GM18498 (cell line): Measurements from ENCODE around the gene OS9.

Source experiments
- ATAC-seq: cut with Tn5 transposase; IDR thresholded peaks from one replicate; pipeline ENCODE4 v1.9.1; 2021; ENCODE audit warnings: mild to moderate bottlenecking, moderate library complexity; ENCODE audit not compliant: unreplicated experiment

OS9 gene

DNA sequence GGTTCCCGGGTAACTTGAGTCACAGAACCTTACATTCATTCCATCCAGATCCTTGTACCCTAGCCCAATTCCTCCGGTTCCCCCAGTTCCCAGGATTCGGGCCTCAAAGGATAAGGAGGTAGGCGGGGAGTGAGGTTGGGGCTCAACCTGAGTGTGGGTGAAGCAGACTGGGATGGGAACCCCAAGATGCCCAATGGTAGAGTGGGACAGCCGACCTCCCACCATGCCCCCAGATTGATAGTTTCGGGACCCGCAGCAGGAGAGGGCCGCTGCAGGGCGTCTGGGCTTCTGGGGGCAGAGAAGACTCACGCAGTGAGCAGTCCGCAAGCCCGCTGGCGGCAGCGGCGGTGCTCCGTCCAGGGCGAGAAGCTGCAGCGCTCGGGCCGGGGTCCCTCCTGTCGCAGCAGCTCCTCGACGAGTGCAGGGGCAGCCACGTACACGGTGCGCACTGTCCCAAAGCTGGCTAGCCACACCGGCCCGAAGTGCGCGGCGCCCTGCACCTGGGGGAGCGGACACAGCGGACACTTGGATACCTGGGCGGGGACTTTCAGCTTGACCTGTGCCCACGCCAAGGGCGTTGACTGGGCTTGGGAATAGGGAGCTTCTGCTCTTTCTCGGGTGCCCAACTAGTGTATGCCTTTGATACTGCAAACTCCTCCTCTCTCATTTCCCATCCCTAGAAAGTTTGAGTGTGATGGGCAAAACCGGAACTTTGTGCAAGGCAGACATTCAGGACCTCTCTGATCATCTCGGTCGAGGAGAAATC is 71.9 kb downstream of the OS9 start:
- ATAC-seq = peak; percentile 1

DNA sequence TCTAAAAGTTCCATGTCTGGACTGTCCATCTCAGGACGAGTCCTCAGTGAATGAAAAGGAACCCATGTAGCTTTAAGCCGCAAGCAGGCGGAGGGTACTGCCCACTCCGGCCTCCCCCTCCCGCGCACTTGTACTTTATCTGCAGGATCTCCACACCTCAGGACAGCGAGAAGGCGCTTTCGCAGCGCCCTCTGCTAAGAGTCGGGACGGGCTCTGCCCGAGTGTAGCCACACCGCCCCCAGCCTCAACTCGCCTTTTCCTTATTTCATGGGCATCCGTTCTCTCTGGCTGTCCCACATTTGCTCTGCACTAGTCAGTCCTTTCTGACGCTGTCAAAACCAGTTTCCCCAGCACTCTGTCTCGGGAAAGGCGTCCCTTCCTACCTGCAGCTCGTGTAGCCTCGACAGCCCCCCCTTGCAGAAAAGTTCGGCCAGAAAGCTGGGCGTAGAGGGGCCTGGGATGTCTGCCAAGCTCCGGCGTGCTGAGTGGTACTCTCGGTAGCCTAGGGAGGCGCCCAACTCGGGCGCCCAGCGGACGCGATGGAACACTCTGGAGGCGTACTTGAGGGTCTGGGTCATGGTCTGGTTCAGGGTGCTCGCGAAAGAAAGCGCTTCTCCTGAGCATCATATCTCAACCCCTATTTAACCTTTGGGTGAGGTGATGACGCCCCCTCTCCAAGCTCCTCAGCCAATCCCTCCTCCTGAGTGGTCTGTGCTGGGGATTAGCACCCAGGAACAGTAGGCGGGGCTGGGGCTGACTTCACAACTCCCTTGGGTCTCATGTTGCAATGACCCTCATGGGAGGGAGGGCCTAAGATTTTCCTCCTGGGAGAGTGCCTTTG is 72.8 kb downstream of the OS9 start, which contains the start of gene CYP27B1:
CYP27B1 (minus strand) TSS at position 615 of the 841 bp plus-strand sequence; CDS start at position 578, 37 bp downstream.
- no peak for ATAC-seq

GRCh38 chr12:57767305-57767698 is 73.4 kb downstream of the OS9 start:
- ATAC-seq = no peak

GRCh38 chr12:57767876-57768275 is 73.9 kb downstream of the OS9 start:
- ATAC-seq = no peak

DNA sequence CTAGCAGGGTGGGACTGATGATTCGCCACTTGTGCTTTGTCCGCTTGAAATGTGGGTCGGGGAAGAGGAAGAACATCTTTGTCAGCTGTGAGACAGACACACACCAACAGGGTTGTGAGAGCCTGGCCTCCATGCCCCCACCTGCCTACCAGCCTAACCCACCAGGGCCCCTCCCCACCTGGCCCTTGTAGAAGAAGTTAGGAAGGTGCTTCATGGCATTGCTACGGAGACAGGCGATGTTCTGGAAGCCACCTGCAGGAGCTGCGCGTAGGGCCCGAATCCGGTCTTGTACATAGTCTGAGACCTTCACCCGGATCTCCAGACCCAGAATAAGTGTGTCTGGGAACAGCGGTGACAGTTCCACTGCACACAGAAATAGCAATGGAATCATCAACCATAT is 75.7 kb downstream of the OS9 start:
- no peak for ATAC-seq

- ATAC-seq = no peak
Observed at GRCh38 chr12:57770734-57771133, 76.8 kb downstream of the OS9 start.
